A549 (cell line): Measurements from ENCODE around the gene USP4.

Experiments used
- ATOH8 ChIP-seq: fragments of 250-450 bp; sonication (Bioruptor Pico); IDR thresholded peaks from 2 replicates; pipeline ENCODE4 v1.5.0; 2020; ENCODE audit warnings: low read depth, mild to moderate bottlenecking, moderate library complexity
- BHLHE40 ChIP-seq: IDR thresholded peaks from 2 replicates; pipeline ENCODE4 v1.6.1; 2012; ENCODE audit warnings: low read depth, low read length, inconsistent platforms
- CHD2 ChIP-seq: fragments of 150-350 bp; IDR thresholded peaks from 2 replicates; pipeline ENCODE4 v1.6.1; 2014; ENCODE audit warnings: low read length; ENCODE audit not compliant: partially characterized antibody
- CTCF ChIP-seq: fragments of >200 bp; sonication (Bioruptor Twin); formaldehyde crosslinking; IDR thresholded peaks from 3 replicates; pipeline ENCODE4 v1.5.1; 2016
- ELK1 ChIP-seq: fragments of 150-350 bp; IDR thresholded peaks from 2 replicates; pipeline ENCODE4 v1.6.1; 2014; ENCODE audit warnings: low read depth, mild to moderate bottlenecking, low read length
- HDAC2 ChIP-seq: fragments of 200-600 bp; sonication (generic); IDR thresholded peaks from 2 replicates; pipeline ENCODE4 v1.6.1; 2016
- MAX ChIP-seq: IDR thresholded peaks from 2 replicates; pipeline ENCODE4 v1.6.1; 2012
- POLR2A ChIP-seq: IDR thresholded peaks from 2 replicates; pipeline ENCODE4 v1.6.1; 2012; ENCODE audit warnings: mild to moderate bottlenecking, low read length
- TF ChIP-seq, protein P1 (sequence below): fragments of 450-650 bp; IDR thresholded peaks from 2 replicates; pipeline ENCODE4 v1.6.1; 2014; ENCODE audit warnings: antibody characterized with exemption

DNA sequence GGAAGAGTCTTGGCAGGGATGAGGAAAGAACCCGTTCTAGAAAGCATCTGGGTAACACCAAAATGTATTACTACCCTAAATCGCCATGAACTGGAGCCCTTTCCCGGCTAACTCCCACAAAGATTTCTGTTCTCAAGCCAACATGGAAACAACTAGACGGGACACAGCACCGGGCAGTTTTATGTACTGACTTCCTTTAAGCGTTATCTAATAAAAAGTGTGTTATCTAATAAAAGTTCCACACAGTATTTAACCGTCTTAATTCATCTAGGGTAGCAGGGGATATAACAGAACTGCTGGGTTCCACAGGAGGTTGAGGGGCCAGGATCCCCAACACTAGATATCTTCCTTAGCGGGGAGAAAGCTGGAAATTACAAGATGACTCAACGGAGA lies 62.5 kb downstream of the USP4 start:
- TF ChIP-seq POLR2A, result no peak
- TF ChIP-seq ATOH8 (CRISPR knock-in tag), result no peak
- TF ChIP-seq MAX, result no peak
- no peak for TF ChIP-seq HDAC2
- no peak for TF ChIP-seq ELK1
- no peak for TF ChIP-seq CTCF
- no peak for TF ChIP-seq BHLHE40
- no peak for TF ChIP-seq CHD2
- TF ChIP-seq, protein P1, sequence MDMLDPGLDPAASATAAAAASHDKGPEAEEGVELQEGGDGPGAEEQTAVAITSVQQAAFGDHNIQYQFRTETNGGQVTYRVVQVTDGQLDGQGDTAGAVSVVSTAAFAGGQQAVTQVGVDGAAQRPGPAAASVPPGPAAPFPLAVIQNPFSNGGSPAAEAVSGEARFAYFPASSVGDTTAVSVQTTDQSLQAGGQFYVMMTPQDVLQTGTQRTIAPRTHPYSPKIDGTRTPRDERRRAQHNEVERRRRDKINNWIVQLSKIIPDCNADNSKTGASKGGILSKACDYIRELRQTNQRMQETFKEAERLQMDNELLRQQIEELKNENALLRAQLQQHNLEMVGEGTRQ, result no peak
